ENCODE measurements around the gene PNKD. TPM values are rescaled to one million over a fixed set of nuclear protein-coding genes. Genes with fewer than 3 reads are reported as not detected.

Gene PNKD
- total RNA-seq, 1 donor from 2014 or later = 18.6 TPM

GRCh38 chr2:218278531-218279360 lies 8.4 kb downstream of the PNKD start:
- DNase-seq (ENCODE audit: low spot score) = no peak
- Mint-ChIP-seq H3K4me1 (ENCODE audit: low read depth) (peaks cover 7% of the 10 kb centered on the region), H3K27ac (no peak overlapping the region), H3K36me3 (ENCODE audit: low read depth) (peaks cover 52% of the 10 kb centered on the region), H3K4me3 (no peak overlapping the region), H3K27me3 (ENCODE audit: insufficient read depth) (no peaks in the 10 kb centered on the region), H3K9me3 (no peaks in the 10 kb centered on the region)
- intact Hi-C loops (cut with micrococcal nuclease) = no loop called here

DNA sequence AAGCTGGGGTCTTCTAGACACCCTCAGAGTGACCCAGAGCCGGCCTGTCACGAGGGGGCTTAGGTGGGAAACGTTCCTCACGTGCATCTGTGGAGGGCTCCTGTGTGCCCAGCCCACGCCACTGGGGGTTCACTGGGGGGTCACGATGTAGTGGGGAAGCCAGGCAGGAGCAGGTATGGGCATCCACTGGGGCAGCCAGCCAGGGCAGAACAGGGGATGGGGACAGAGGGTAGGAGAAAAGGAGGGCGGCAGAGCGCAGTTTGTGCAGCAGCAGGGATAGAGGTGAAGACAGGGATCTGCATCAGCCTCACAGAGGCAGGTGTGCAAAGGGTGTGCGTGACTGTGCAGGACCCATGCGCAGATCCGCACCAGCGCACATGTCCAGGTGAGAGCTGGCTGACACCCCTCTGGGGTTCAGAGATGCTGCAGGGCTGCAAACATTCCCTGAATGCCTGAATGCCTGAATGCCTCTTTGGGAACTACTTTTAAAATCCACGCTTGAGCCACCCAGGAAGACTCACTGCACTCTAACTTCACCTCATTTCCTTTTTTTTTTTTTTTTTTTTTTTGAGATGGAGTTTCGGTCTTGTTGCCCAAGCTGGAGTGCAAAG lies 10.0 kb downstream of the PNKD start:
- H3K4me1 Mint-ChIP-seq (ENCODE audit: low read depth) = peaks cover 21% of the 10 kb centered on the region
- DNase-seq (ENCODE audit: low spot score) = no peak
- peaks cover 43% of the 10 kb centered on the region for H3K36me3 Mint-ChIP-seq (ENCODE audit: low read depth)
- intact Hi-C loops (cut with micrococcal nuclease) = loop anchor here (10.0 kb wide), 1 partner anchor 614 kb away; no protein-coding TSS in a partner anchor
- H3K27ac Mint-ChIP-seq = no peak overlapping the region
- no peak overlapping the region for H3K4me3 Mint-ChIP-seq
- no peaks in the 10 kb centered on the region for H3K27me3 Mint-ChIP-seq (ENCODE audit: insufficient read depth)
- no peaks in the 10 kb centered on the region for H3K9me3 Mint-ChIP-seq

- H3K27me3 Mint-ChIP-seq (ENCODE audit: insufficient read depth) = no peaks in the 10 kb centered on the region
- no peak for DNase-seq (ENCODE audit: low spot score)
- intact Hi-C loops (cut with micrococcal nuclease) = loop anchor here (10.0 kb wide), 1 partner anchor 613 kb away; no protein-coding TSS in a partner anchor
- H3K4me1 Mint-ChIP-seq (ENCODE audit: low read depth) = peaks cover 32% of the 10 kb centered on the region
- H3K4me3 Mint-ChIP-seq = no peak overlapping the region
- H3K9me3 Mint-ChIP-seq = no peaks in the 10 kb centered on the region
- H3K36me3 Mint-ChIP-seq (ENCODE audit: low read depth) = peaks cover 37% of the 10 kb centered on the region
- H3K27ac Mint-ChIP-seq = peak overlapping the region; percentile 31
These were observed 11.1 kb downstream of the PNKD start for GRCh38 chr2:218281449-218281848.

DNA sequence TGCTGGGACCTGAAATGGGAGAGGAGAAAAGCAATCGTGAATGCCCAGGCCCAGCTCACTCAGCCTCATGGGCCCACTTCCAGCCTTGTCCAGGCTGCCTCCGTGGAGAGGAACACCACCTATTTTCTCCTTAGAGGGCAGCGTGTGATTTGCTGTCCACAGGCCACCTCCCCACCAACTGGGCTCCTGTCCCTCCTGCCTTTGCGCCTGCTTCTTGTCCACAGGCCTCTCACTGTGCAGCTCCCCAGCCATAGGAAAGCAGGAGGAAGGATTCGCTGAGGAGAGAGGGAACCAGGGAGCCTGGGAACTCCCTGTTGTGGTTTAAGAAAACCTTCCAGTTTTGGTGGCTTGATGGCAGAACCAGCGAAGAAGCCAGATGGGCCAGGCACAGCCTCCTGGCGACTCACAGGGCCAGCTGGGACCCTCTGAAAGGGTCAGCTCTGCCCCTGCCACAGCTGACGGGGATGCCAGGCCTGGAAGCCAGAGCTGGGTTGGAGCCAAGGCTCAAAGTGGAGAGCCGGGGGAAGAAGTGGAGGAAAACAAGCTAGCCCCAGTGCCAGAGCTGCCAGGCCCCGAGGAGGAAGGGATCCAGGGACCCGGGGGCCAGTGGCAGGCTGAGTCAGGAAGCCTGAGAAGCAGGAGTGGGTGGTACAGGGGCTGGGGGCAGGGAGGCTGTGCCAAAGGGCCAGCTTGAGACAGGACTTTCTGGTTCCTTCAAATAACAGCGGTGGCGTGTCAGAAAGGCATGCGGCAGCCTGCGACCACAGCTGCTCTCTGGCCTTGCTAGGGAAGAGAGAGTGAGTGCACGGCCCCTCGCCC lies 12.1 kb downstream of the PNKD start:
- H3K27ac Mint-ChIP-seq = peak overlapping the region; percentile 29
- H3K4me3 Mint-ChIP-seq = no peak overlapping the region
- intact Hi-C loops (cut with micrococcal nuclease) = loop anchor here (10.0 kb wide), 1 partner anchor 612 kb away; no protein-coding TSS in a partner anchor
- peaks cover 30% of the 10 kb centered on the region for H3K36me3 Mint-ChIP-seq (ENCODE audit: low read depth)
- peaks cover 40% of the 10 kb centered on the region for H3K4me1 Mint-ChIP-seq (ENCODE audit: low read depth)
- H3K27me3 Mint-ChIP-seq (ENCODE audit: insufficient read depth) = no peaks in the 10 kb centered on the region
- no peaks in the 10 kb centered on the region for H3K9me3 Mint-ChIP-seq
- no peak for DNase-seq (ENCODE audit: low spot score)

- DNase-seq (ENCODE audit: low spot score) = peak; percentile 55
- intact Hi-C loops (cut with micrococcal nuclease) = loop anchor here (1.0 to 10.0 kb wide), 2 partner anchors 8 to 611 kb away; partner anchors contain the start of gene TMBIM1
- no peaks in the 10 kb centered on the region for H3K27me3 Mint-ChIP-seq (ENCODE audit: insufficient read depth)
- peak overlapping the region; percentile 99 for H3K27ac Mint-ChIP-seq
- H3K4me1 Mint-ChIP-seq (ENCODE audit: low read depth) = peaks cover 55% of the 10 kb centered on the region
- peak overlapping the region; percentile 94 for H3K4me3 Mint-ChIP-seq
- H3K9me3 Mint-ChIP-seq = no peaks in the 10 kb centered on the region
- H3K36me3 Mint-ChIP-seq (ENCODE audit: low read depth) = peaks cover 30% of the 10 kb centered on the region
These were observed 13.9 kb downstream of the PNKD start for GRCh38 chr2:218284106-218284811.

- Mint-ChIP-seq H3K4me1 (ENCODE audit: low read depth) (peaks cover 67% of the 10 kb centered on the region), H3K4me3 (peak overlapping the region; percentile 94), H3K9me3 (no peaks in the 10 kb centered on the region), H3K27ac (peak overlapping the region; percentile 99), H3K27me3 (ENCODE audit: insufficient read depth) (no peaks in the 10 kb centered on the region), H3K36me3 (ENCODE audit: low read depth) (peaks cover 20% of the 10 kb centered on the region)
- DNase-seq (ENCODE audit: low spot score) = no peak
- intact Hi-C loops (cut with micrococcal nuclease) = loop anchor here (1.0 to 10.0 kb wide), 9 partner anchors 15 to 1257 kb away; partner anchors contain the start of genes AAMP, BCS1L, CHPF and CNPPD1
These were observed 15.3 kb downstream of the PNKD start for GRCh38 chr2:218285604-218286003.

- peak overlapping the region; percentile 99 for H3K27ac Mint-ChIP-seq
- peak overlapping the region; percentile 94 for H3K4me3 Mint-ChIP-seq
- no peaks in the 10 kb centered on the region for H3K9me3 Mint-ChIP-seq
- intact Hi-C loops (cut with micrococcal nuclease) = loop anchor here (1.0 to 10.0 kb wide), 9 partner anchors 17 to 1255 kb away; partner anchors contain the start of genes AAMP, BCS1L, CHPF and CNPPD1
- peaks cover 72% of the 10 kb centered on the region for H3K4me1 Mint-ChIP-seq (ENCODE audit: low read depth)
- DNase-seq (ENCODE audit: low spot score) = peak; percentile 82
- no peaks in the 10 kb centered on the region for H3K27me3 Mint-ChIP-seq (ENCODE audit: insufficient read depth)
- H3K36me3 Mint-ChIP-seq (ENCODE audit: low read depth) = peaks cover 17% of the 10 kb centered on the region
These were observed 16.5 kb downstream of the PNKD start for GRCh38 chr2:218286570-218287459.

GRCh38 chr2:218289639-218290315 lies 19.5 kb downstream of the PNKD start:
- H3K4me3 Mint-ChIP-seq = peak overlapping the region; percentile 88
- peak overlapping the region; percentile 94 for H3K27ac Mint-ChIP-seq
- H3K27me3 Mint-ChIP-seq (ENCODE audit: insufficient read depth) = no peaks in the 10 kb centered on the region
- H3K36me3 Mint-ChIP-seq (ENCODE audit: low read depth) = peaks cover 13% of the 10 kb centered on the region
- intact Hi-C loops (cut with micrococcal nuclease) = loop anchor here (2.0 to 10.0 kb wide), 6 partner anchors 33 to 1253 kb away; partner anchors contain the start of genes CHPF, CNPPD1, GMPPA and RETREG2
- no peaks in the 10 kb centered on the region for H3K9me3 Mint-ChIP-seq
- DNase-seq (ENCODE audit: low spot score) = no peak
- peaks cover 78% of the 10 kb centered on the region for H3K4me1 Mint-ChIP-seq (ENCODE audit: low read depth)

DNA sequence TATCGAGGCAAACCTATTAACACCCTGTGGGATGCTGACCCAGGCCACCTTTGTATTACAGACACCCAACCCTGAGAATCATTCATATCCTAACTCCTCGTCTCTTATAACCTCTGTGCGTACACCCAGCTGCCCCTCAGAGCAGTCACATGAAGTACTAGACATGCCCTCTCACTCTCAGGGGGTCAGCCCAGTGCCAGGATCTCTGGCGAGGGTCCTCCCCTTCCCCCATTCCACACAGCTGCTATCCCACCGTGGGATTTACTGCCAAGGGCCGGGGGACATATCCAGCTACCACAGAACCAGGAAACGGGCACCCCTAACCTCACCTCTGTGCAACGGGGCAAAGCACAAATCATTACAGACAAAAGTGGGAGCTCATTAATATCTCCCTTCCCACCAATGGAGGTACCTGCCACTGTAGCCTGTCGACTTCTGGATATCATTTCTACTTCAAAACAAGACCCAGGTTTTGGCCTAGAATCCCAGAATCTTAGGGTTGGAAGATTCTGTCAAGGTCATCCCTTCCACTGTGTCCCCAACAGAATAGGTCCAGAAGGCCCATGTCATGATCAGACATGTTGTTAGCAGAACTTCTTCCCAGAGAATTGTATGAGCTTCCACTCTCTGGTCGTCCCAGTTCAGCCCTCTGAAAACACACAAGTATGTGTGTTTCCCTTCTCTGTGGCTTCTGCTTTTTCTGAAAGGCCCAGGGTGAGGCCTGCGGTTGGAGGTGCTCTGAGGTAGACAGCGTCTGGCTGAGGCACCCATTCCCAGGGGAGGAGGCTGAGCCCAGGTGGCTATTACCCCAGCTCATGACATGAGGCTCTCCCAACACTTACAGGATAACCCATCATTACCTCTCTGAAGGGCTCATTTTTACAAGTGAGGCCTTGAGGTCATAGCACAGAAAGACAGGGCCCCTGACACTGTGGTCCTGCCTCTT lies 20.3 kb downstream of the PNKD start:
- Mint-ChIP-seq H3K36me3 (ENCODE audit: low read depth) (peaks cover 9% of the 10 kb centered on the region), H3K4me1 (ENCODE audit: low read depth) (peaks cover 74% of the 10 kb centered on the region), H3K9me3 (no peaks in the 10 kb centered on the region), H3K27ac (peak overlapping the region; percentile 94), H3K27me3 (ENCODE audit: insufficient read depth) (no peaks in the 10 kb centered on the region), H3K4me3 (peak overlapping the region; percentile 88)
- peak; percentile 45 for DNase-seq (ENCODE audit: low spot score)
- intact Hi-C loops (cut with micrococcal nuclease) = no loop called here
